ENCODE results near the gene ELOVL5.

DNA sequence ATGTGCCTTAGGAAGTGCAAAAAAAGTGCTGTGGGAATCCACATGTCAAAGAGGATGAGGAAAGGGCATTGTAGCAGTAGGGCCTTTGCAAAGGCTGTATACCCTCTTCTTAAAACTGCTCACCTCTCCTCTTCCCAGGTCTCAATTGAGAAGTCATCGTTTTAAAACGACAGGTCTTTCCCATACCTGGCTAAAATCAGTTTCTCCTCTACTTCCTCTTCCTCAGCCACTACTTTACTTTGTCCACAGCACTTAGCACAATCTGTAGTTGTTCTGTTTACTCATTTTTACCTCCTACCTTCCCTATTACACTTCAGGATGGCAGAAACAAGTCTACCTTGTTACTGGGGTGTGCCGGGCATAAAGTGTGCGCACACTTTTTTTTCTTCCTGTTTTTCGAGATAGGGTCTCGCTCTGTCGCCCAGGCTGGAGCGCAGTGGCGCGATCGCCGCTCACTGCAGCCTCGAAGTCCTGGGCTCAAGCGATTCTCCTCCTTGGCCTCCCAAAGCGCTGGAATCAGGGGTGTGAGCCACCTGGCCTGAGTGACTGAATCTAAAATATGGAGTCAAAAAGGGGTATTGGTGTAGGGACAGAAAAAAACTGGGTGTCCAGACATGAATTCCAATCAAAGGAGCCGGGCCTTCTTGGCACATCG is 9.8 kb upstream of the ELOVL5 start:
- no peak for TF ChIP-seq FOXM1 (IDR thresholded peaks at IDR 0.05; ENCODE audit: borderline replicate concordance)
- no peak for TF ChIP-seq TARDBP (IDR thresholded peaks at IDR 0.05)
- TF ChIP-seq BHLHE40 (IDR thresholded peaks at IDR 0.05; ENCODE audit: borderline replicate concordance): no peak
- TF ChIP-seq, protein P1, sequence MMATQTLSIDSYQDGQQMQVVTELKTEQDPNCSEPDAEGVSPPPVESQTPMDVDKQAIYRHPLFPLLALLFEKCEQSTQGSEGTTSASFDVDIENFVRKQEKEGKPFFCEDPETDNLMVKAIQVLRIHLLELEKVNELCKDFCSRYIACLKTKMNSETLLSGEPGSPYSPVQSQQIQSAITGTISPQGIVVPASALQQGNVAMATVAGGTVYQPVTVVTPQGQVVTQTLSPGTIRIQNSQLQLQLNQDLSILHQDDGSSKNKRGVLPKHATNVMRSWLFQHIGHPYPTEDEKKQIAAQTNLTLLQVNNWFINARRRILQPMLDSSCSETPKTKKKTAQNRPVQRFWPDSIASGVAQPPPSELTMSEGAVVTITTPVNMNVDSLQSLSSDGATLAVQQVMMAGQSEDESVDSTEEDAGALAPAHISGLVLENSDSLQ (IDR thresholded peaks at IDR 0.05): no peak
- no peak for TF ChIP-seq CTBP1 (IDR thresholded peaks at IDR 0.05; ENCODE audit: borderline replicate concordance)
- no peak for TF ChIP-seq FOXA1 (IDR thresholded peaks at IDR 0.05)

All from HEK293T (cell line).